Occipital lobe (tissue), 2 donors: ENCODE data around the gene ARHGAP42. TPM values are rescaled to one million over a fixed set of nuclear protein-coding genes. Genes with fewer than 3 reads are reported as not detected.
"Not testable (repeated sequence)": the region's sequence is repeated elsewhere in the genome, so short reads cannot be mapped to it uniquely, and the experiment has no call there.

ENCODE experiments used
- DNase-seq: peaks from one replicate; lab custom pipeline; 2025; lab: John Stamatoyannopoulos, UW
- total RNA-seq: library from RNA; depleted of rRNA; stranded (reverse); fragments of >200 nt; gene quantifications from one replicate; pipeline ENCODE4 v1.2.3, GENCODE V29; 2014

The ARHGAP42 gene
- total RNA-seq, 1 donor from 2014 or later: 7.2 TPM

DNA sequence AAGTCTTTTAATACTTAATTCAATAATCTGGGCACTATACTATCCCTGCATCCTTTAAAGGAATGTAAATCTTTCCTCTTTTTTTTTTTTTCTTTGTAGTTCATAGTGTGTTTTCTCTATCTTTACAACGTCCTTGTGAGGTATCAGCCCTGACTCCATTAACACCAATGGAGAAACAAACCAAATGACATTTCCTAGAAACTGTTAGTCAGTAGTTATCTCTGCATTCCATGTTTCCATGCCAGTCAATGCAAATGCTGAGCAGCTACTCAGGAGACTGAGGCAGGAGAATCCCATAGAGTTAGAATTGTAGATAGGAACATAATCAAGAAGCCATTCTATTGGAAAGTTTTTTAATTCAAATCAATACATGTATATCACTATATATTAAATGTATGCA is 182.2 kb downstream of the ARHGAP42 start:
- DNase-seq: no peak

DNA sequence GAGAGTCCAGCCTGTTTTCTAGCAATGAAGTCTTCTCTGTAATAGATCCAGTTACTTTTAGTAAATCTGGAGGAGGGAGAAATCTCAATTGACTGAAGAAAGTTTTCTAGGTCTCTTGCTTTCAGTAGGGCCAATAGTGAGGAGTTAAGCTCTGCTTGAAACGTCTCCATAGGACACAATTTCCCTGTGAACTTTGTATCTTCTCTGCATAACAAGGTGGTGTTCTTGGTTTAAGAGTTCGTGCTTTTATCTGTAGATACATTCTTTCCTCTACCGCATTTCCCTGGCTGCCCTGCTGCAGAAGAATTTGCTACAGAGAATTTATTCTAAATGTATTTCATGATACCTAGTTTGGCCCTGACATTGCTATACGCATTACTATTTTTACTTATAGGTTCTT is 183.1 kb downstream of the ARHGAP42 start:
- DNase-seq: no peak

DNA sequence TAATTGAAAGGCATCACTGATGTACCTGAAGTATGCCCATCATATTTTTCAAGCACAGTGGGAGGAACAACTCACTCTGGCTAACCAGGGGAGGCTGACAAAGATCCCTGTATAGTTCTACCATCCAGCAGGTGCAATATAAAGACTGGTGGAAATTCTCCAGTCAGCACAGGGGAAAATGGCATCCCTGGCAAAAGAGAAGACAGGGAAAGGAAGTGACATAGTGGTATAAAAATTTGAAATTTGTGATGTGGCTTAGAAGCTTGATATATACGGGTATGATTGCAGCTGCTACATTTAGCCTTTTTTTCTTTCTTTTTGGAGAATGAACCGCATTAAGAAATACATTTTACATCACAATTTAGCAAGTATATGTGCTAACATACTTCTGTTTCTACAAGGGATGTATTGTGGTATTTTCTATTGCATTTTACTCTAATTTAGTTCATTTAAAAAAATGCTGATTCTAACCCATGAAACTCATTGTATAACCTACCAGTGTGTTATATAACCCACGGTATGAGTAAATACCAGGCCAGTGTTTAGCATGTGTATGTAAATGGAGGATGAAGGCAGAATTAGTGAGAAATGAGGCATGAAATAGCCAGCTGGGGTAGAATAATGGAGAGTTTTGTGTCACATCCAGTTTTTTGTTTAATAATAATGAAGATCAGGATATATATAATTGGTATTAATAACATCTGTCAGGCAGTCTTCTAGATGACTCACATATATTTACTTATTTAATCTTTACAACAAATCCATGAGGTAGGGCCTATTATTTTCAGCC is 186.1 kb downstream of the ARHGAP42 start:
- DNase-seq: no peak

DNA sequence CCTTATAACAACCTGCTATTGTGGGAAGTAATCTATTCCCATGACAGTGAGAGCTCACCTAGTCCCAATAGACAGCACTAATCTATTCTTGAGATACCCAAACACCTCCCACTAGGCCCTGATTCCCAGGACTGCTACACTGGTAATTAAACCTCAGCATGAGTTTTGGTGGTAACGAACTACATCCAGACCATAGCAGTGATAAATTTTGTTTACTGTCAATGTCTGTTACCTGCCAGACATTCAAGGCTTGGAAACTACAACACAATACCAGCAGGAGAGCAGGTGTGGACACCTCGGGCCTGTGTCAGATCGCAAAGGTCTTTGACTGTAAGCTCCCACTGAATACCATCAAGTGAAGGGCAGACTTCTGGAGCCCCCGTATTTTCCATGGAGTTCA is 187.1 kb downstream of the ARHGAP42 start:
- no peak for DNase-seq

DNA sequence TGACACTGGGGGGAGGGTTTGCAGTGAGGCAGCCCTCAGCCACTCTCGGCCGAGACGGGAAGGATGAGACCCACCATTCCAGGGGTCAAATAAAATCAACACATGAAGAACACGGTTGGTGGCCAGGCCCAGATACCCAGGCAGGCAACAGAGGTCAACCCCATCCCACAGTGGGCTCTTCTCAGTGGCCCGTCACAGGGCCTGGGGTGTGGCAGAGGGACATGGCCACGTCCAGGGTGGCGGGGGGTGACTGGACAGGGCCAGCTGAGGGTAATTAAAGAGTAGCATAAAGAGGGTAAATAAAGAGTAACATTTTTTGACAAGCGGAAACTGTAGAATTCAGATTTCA is 188.4 kb downstream of the ARHGAP42 start:
- no peak for DNase-seq

DNA sequence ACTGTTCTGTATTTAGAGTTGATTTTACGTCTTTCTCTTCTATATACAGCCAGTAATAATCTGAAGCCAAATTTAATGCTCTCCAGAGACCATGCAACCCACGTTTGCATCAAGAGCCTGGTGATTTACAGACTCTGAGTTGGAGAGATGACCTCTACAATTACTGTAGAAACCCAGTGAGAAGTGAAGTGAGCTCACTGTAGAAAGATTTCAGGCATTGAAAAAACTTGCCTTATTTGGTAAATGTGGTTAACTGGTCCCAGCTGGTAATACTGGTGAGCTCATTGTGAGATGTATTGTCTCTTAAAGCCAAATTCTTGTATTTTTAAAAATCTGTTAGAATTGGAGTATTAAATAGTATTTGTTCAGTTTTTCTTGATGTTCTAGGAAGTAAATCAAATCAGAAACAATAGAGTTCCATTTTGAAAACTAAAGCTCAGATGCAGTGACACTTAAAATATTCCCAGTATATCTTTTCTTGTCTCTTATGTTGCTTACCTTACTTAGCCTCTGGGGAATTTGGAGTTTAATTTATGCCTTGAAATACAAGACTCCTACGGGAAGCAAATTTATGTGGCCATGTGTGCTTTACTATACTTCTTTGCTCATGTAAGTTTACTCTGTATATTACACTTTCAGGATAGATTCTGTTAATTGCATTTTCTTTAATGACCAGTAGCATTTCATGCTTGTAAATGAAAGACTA is 189.9 kb downstream of the ARHGAP42 start:
- DNase-seq: no peak

DNA sequence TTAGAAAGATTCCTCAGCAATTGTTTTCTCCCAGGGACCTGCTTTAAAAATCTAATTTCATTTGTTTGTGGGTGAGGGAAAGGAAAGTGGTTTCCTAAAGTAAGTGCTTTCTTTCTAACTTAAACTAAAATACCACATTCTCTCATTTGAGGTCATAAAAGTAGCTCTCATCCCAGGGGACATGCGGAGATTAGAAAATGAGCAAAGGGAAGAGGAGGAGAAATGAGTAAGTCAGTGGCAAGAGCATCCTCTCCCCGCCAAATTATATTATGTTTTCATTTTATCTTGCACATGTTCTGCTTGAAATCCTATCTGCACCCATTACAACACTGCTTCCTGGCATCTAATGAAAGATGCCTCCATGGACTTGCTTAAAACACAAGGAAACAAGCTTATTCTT is 191.4 kb downstream of the ARHGAP42 start:
- no peak for DNase-seq

DNA sequence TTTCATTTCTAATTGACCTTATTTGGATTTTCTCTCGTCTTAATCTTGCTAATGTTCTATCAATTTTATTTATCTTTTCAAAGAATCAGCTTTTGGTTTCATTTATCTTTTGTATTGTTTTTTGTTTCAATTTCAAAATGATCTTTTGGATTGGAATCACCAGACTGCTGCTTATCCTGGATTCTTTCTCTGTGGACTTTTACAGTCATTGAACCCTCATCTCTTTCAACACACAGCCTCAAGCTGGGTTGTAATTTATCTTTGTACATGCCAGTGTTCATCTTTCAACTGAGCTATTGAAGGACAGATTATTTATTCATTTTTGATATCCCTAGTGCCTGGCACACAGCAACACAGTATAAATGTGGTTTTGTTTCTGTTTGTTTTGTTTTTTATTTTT is 195.9 kb downstream of the ARHGAP42 start:
- no peak for DNase-seq

DNA sequence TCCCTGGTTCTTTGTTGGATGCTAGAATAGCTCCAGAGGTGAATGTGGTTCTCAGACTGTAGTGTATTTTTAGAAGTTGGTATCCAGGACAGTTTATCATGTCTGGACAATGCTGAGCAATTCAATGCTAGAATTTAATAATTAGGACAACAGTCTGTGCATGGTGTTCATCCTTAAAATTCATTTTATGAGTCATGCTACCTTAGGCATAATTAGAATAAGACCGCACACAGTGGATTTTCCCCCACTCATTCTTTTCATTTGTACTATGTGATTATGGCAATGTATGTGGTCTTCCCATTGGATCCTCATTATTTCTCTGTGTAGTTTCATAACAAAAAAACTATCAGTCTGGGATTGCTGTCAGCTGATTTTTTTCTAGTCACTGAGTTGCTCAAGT is 196.7 kb downstream of the ARHGAP42 start:
- no peak for DNase-seq

DNA sequence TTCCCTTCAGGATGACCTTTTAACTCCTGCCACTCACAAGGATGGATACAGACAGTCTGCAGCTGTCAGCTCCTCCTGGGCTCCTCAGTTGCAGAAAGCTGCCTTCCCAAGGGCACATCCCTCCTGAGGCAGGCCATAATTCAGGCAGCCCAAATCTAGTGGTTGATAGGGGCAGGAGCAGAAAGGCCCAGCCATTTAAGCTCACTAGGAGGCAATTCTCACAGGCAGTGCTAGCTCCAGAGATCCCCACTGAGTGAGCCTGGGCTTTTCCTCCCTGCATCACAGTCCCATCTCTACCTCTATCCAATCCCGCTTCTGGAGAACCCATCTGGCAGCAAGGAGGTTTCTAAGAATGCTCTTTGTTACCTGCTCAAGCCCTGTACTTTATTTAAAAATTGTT is 200.6 kb downstream of the ARHGAP42 start:
- DNase-seq: no peak

DNA sequence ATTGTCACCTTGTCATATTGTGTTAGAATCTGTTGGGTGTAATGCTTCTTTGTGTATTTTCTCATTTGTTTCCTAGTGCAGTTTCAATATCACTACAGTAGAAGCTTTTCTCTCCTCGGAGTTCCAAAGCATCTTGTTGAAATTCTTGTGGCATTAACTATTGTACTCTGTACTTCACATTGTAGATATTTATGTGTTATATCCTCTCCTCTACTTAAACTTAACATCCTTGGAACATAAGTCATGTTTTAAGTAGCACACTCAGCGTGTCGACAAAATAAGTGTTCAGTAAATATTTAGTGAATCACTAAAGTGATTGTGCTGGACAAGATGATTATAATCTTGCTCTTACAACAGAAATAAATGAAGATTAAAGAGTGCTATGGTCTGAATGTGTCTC is 201.7 kb downstream of the ARHGAP42 start:
- DNase-seq: no peak

DNA sequence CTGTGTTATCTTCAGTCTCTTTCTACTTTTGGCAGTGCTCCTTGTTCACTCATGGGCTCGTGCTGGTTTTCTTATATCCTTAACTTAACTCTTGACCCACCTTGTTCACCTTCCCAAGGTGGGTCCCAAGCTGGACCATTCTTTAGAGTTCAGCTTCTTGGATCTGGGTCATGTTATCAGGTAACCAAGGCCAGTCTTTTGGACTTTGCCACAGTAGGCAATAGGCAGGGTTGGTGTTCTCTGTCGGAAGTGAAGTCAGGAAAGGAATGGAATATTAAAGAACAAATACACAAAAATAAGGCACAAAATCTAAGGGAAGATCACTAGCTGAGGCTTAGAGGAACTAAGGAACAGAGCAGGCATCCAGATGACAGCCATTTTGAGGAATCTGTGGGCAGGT is 202.7 kb downstream of the ARHGAP42 start:
- no peak for DNase-seq

DNA sequence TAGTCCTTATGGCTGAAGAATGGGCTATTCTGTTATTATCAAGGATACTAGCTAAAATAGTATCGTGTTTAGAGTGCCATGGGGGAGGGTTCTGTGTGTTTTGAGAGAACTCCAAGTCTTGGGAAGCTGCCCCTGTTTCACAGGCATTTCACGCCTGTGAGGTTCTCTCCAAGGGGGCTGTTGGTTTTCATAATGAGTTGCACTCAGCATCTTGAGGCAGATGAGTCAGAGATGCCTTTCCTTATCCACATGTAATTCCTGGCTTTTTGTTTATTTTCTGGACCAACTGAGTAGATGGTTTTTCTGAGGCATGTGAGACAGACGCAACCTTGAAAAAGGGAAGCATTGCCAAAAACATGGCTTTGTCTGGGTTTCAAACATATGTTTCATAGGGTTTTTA is 203.7 kb downstream of the ARHGAP42 start:
- peak; percentile 4 for DNase-seq

DNA sequence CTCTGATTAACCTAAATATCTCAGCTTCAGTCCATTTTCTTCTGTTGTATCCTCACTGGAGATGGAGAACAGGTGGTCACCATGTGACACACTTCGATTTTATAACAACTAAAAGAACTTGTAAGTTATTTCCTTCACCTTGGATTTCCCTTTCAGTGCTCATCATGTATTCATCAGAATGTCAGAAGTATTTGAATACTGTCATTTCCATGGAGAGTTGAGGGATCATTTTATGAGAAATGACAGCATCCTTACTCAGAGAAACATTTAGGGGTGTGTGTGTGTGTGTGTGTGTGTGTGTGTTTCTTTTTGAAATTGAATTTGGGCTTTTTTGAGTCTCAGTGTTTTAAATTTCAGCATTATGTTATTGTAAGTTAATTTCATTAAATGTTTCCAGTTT is 205.8 kb downstream of the ARHGAP42 start:
- DNase-seq: no peak

DNA sequence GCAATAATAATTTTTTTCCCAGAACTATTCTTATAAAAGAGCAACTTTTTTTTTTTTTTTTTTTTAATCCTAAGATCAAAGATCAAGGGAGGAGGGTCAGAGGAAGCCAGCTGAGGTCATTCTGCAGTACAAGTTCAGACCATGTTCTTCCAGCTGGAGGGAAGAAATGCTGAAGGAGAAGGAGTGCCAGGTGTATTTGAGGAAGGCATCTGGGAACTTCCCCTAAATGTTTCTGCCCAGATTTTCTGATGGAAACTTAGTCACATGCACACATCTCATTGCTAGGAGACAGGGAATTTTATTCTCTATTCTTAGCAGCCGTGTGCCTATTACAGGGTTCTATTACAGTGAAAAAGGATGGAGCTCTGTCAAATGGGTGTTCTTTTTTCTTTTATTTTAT is 208.4 kb downstream of the ARHGAP42 start:
- no peak for DNase-seq

DNA sequence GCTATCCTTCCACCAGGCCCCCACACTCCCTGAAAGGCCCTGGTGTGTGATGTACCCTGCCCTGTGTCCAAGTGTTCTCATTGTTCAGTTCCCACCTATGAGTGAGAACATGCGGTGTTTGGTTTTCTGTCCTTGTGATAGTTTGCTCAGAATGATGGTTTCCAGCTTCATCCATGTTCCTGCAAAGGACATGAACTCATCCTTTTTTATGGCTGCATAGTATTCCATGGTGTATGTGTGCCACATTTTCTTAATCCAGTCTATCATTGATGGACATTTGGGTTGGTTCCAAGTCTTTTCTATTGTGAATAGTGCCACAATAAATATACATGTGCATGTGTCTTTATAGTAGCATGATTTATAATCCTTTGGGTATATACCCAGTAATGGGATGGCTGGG is 208.9 kb downstream of the ARHGAP42 start:
- DNase-seq: not testable (repeated sequence)

DNA sequence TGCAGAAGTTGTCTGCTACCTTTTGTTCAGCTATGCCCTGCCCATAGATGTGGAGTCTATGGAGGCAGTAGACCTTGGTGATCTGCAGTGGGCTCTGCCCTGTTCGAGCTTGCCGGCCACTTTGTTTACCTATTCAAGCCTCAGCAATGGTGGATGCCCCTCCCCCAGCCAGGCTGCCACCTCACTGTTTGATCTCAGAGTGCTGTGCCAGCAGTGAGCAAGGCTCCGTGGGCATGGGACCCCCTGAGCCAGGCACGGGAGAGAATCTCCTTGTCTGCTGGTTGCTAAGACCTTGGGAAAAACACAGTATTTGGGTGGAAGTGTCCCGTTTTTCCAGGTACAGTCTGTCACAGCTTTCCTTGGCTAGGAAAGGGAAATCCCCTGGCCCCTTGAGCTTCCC is 214.4 kb downstream of the ARHGAP42 start:
- DNase-seq: not testable (repeated sequence)

DNA sequence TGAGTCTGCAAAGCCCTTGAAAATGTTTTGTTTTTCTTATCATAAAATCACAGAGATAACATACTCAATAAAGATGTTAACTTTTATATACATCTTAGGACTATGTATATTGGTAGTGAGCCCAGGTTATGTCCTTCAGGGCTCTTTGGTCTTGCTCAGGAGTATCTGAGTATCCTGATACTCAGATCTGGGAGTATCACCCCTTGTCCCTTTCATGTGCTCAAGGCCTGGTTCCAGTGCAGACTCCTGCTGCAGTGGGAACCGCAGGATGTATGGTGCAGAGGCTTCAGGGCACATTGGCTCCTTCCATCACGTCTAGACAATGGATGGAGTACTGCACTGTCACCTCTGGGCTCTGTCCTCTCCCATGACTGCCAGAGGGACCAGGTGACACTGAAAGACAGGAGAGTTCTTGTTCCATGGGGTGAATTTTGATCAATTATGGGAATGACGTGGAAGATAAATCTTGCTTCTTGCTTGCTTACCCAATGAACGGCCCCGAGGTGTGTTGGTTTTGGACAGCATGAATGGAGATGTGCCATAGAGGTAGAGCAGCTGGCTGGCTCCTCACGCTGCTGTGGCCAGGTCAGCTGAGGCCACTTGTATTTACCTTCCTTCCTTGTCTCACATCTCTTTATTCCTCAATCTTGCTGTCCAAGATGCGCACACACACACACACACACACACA is 215.5 kb downstream of the ARHGAP42 start:
- DNase-seq: no peak

DNA sequence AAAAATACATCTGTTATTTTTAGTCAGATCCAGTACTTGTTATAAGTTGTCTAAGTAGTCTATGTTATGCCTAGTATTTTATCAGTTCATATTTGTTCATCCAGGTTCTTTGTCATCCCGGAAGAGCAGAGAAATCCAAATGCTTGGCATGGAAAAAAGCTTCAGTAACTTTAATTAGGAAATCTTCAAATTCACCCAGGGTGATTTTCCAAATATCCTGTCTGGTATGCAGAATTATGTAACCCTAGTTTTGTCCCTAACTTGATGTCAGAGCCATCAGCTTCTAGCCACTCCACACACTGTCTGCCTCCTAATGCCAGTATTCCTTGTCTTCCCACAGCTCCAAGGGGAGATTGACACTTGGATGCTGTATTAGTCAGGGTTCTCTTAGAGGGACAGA is 216.2 kb downstream of the ARHGAP42 start:
- no peak for DNase-seq

DNA sequence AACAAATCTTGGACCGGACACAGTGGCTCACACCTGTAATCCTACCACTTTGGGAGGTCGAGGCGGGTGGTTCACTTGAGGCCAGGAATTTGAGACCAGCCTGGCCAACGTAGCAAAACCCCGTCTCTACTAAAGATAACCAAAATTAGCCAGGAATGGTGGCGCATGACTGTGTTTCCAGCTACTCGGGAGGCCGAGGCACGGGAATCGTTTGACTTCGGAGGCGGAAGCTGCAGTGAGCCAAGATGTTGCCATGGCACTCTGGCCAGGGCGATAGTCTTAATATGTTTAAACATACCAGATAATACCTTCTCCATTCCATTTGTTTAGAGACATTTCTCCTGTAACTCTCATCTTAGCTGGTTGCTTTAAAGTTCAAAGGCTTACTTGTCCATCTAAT is 218.6 kb downstream of the ARHGAP42 start:
- no peak for DNase-seq

DNA sequence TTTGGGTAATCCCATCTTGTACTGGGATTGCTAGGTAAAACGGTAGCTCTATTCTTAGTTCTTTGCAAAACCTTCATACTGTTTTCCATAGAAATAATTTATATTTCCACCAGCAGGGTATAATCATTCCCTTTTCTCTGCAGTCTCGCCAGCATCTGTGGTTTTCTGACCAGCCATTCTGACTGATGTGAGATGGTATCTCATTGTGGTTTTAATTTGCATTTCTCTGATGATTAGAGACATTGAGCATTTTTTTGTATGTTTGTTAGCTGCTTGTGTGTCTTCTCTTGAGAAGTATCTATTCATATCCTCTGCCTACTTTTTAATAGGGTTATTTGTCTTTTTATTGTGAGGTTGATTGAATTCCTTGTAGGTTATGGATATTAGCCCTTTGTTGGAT is 221.7 kb downstream of the ARHGAP42 start:
- DNase-seq: no peak

DNA sequence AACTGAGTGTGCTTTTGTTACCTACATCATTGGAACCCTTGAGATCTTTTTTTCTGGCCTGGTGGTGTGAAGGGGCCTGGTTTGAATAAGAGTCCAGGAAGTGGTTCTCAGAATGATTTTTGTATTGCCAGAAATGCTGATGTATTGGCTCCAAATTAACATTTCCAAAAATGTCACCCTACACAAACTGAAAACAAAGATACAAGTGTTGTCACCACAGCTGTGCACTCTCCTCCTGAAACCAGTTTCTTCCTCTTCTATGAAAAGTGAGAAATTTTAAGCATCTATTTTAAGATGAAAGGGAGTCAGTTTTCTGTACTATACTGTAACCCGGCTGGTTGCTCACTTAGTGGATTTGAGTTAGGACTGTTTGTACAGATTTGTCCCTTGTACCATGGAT is 223.7 kb downstream of the ARHGAP42 start:
- DNase-seq: no peak
